ENCODE data around the gene MYLK4. TPM values are rescaled to one million over a fixed set of nuclear protein-coding genes. Genes with fewer than 3 reads are reported as not detected.

The MYLK4 gene
- total and polyA plus RNA-seq, 2 donors (not counting 1 experiment from before 2014, with no cell fraction given): 0.33 to 0.59 TPM

GRCh38 chr6:2756241-2756640 lies 5.5 kb upstream of the MYLK4 start:
- TF ChIP-seq CTCF (conservative IDR thresholded peaks at IDR 0.05 in 1 of 2, IDR thresholded peaks at IDR 0.05 in 1 of 2; ENCODE audit: low read depth in 1 of 2, low read length in 2 of 2) (no peak), EZH2 (IDR thresholded peaks at IDR 0.05; ENCODE audit: low read length, missing control alignments) (no peak)
- Histone ChIP-seq H3K27me3 (ENCODE audit: control insufficient read depth, insufficient read depth, low read length) (no peaks in the 10 kb centered on the region), H3K27ac (ENCODE audit: insufficient read depth, low read length) (no peak overlapping the region), H3K4me2 (ENCODE audit: extremely low read depth, insufficient read depth, low read length) (no peak overlapping the region), H3K79me2 (ENCODE audit: control insufficient read depth, insufficient read depth, low read length) (no peaks in the 10 kb centered on the region), H3K4me1 (ENCODE audit: control insufficient read depth, extremely low read depth, insufficient read depth, low read length) (no peaks in the 10 kb centered on the region), H3K9ac (ENCODE audit: insufficient read depth, low read length) (no peak overlapping the region), H4K20me1 (ENCODE audit: control insufficient read depth, extremely low read depth, insufficient read depth, low read length) (no peaks in the 10 kb centered on the region), H3K9me3 (ENCODE audit: control insufficient read depth, insufficient read depth, low read depth, low read length) (no peaks in the 10 kb centered on the region), H3K4me3 (replicated peaks in 1 of 4; ENCODE audit: control extremely low read depth in 1 of 4, insufficient read depth in 1 of 4, low read depth in 3 of 4, low read length in 4 of 4) (no peak overlapping the region), H3K36me3 (ENCODE audit: control insufficient read depth, insufficient read depth, low read length) (no peaks in the 10 kb centered on the region), H2AFZ (ENCODE audit: low read length) (no peak overlapping the region)
- DNase-seq (ENCODE audit: low read depth in 2 of 2): no peak

GRCh38 chr6:2755456-2755855 lies 4.7 kb upstream of the MYLK4 start:
- Histone ChIP-seq H3K27ac (ENCODE audit: insufficient read depth, low read length) (no peak overlapping the region), H4K20me1 (ENCODE audit: control insufficient read depth, extremely low read depth, insufficient read depth, low read length) (no peaks in the 10 kb centered on the region), H3K4me1 (ENCODE audit: control insufficient read depth, extremely low read depth, insufficient read depth, low read length) (no peaks in the 10 kb centered on the region), H3K79me2 (ENCODE audit: control insufficient read depth, insufficient read depth, low read length) (no peaks in the 10 kb centered on the region), H3K4me3 (replicated peaks in 1 of 4; ENCODE audit: control extremely low read depth in 1 of 4, insufficient read depth in 1 of 4, low read depth in 3 of 4, low read length in 4 of 4) (no peak overlapping the region), H2AFZ (ENCODE audit: low read length) (no peak overlapping the region), H3K27me3 (ENCODE audit: control insufficient read depth, insufficient read depth, low read length) (no peaks in the 10 kb centered on the region), H3K4me2 (ENCODE audit: extremely low read depth, insufficient read depth, low read length) (no peak overlapping the region), H3K9me3 (ENCODE audit: control insufficient read depth, insufficient read depth, low read depth, low read length) (no peaks in the 10 kb centered on the region), H3K9ac (ENCODE audit: insufficient read depth, low read length) (no peak overlapping the region), H3K36me3 (ENCODE audit: control insufficient read depth, insufficient read depth, low read length) (no peaks in the 10 kb centered on the region)
- DNase-seq (ENCODE audit: low read depth in 2 of 2): no peak
- TF ChIP-seq CTCF (conservative IDR thresholded peaks at IDR 0.05 in 1 of 2, IDR thresholded peaks at IDR 0.05 in 1 of 2; ENCODE audit: low read depth in 1 of 2, low read length in 2 of 2): no peak

GRCh38 chr6:2754911-2755310 lies 4.2 kb upstream of the MYLK4 start:
- Histone ChIP-seq H3K9ac (ENCODE audit: insufficient read depth, low read length) (no peak overlapping the region), H3K9me3 (ENCODE audit: control insufficient read depth, insufficient read depth, low read depth, low read length) (no peaks in the 10 kb centered on the region), H3K4me1 (ENCODE audit: control insufficient read depth, extremely low read depth, insufficient read depth, low read length) (no peaks in the 10 kb centered on the region), H3K79me2 (ENCODE audit: control insufficient read depth, insufficient read depth, low read length) (no peaks in the 10 kb centered on the region), H3K4me2 (ENCODE audit: extremely low read depth, insufficient read depth, low read length) (no peak overlapping the region), H3K27me3 (ENCODE audit: control insufficient read depth, insufficient read depth, low read length) (no peaks in the 10 kb centered on the region), H4K20me1 (ENCODE audit: control insufficient read depth, extremely low read depth, insufficient read depth, low read length) (no peaks in the 10 kb centered on the region), H2AFZ (ENCODE audit: low read length) (no peak overlapping the region), H3K36me3 (ENCODE audit: control insufficient read depth, insufficient read depth, low read length) (no peaks in the 10 kb centered on the region), H3K4me3 (replicated peaks in 1 of 4; ENCODE audit: control extremely low read depth in 1 of 4, insufficient read depth in 1 of 4, low read depth in 3 of 4, low read length in 4 of 4) (no peak overlapping the region), H3K27ac (ENCODE audit: insufficient read depth, low read length) (no peak overlapping the region)
- no peak for DNase-seq (ENCODE audit: low read depth in 2 of 2)
- TF ChIP-seq CTCF (conservative IDR thresholded peaks at IDR 0.05 in 1 of 2, IDR thresholded peaks at IDR 0.05 in 1 of 2; ENCODE audit: low read depth in 1 of 2, low read length in 2 of 2) (no peak), EZH2 (IDR thresholded peaks at IDR 0.05; ENCODE audit: low read length, missing control alignments) (no peak)
